GM15510 (cell line): Measurements from ENCODE around the gene ID3.
A peak's percentile ranks its signal among the peaks of the same experiment; 100 is the strongest.

Experiments used
- POLR2A ChIP-seq: IDR thresholded peaks from 3 replicates; pipeline ENCODE4 v1.6.1; 2011; ENCODE audit warnings: borderline replicate concordance; ENCODE audit not compliant: insufficient read length; ENCODE audit errors: extremely low read depth

Gene ID3

DNA sequence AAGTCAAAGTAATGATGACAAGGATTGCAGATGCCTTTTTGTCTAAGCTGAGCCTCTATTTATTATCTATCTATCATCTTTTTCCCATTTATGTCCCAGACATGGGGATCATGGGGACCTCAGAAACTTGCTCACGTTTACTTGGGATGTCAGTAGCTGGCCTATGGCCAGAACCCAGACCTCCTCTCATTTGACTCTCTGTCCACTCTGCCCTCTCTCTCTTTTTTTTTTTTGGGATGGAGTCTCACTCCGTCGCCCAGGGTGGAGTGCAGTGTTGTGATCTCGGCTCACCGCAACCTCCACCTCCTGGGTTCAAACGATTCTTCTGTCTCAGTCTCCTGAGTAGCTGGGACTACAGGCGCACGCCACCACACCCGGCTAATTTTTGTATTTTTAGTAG, 3.7 kb upstream of the ID3 start:
- no peak for TF ChIP-seq POLR2A

DNA sequence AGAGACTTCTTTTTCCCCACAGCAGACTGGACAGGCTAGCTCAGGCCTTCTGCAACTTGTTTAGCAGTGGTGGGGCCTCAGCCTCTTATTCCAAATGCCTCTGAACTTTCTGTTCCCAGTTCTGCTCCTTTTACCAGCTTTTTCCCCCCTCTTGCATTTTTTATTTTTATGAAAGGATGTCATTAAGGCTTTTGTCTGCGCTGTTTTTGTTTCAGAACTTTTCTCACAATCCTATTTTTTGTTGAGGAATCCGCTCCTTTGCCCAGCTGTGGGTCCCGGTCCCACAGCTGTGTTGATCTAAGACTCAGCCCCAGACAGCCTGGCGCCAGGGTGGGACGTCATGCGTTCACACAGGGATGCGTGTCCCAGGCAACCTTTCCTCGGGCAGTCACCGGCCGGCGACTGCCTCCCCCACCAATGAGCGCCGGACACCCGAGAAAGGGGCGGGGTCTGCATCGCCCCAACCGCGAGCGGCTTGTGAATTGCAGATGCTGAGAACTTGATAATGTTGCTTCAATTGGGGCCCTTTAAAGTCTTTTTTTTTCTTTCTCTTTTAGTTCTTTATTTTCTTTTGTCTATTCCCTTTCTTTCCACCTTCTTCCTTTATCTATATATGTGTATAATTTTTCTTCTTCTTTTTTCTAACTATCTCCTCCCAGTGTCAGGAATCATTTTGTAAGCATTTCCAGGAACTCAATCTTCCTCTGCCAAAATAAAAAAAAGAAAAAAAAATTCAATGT, 3.0 kb upstream of the ID3 start:
- TF ChIP-seq POLR2A: no peak

DNA sequence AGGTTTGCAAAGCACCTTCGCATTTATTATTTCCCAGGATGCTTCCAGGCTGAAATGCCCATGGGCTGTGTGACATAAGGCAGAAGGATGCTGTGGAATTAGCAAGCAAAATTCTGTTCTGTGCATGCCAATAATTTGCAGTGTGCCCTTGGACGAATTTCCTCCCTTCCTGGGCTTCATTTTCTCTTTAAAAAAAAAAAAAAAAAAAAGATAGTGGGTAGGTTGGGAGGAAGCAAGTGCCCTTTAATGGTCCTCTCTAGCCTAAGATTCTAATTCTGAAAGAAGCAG, 2.5 kb upstream of the ID3 start:
- no peak for TF ChIP-seq POLR2A

DNA sequence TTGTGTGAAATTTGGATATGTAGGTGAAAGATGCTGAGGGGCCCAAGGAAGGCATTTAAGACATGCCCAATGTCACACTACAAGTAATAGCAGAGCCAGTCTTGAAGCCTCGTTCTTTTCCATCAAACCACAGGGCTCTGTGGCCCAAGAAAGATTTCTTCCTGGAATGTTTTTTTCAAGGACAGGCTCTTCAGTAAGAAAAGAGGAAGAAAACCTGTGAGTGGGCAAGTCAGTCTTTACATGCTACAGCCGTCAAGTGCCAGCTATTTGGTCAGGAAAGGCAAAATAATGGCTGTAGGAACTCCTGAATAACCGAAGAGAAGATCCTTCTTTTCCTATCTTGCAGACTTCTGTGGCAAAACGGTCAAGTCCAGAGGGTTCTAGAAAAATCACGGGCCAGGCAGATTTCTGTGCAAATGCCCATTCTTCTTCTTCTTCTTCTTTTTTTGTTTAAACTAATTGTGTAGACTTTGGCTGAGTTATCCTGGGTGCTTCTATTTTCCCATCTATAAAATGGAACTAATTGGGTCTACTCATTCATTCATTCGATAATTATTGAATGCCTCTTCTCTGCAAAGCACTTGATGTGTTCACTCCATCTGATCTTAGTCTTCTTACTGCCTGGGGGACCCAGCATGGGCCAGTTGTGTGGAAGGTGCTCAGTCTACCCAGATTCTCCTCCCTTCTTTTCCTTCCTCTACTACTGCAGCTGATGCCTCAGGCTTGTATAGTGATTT, 1.9 kb upstream of the ID3 start:
- TF ChIP-seq POLR2A: no peak

DNA sequence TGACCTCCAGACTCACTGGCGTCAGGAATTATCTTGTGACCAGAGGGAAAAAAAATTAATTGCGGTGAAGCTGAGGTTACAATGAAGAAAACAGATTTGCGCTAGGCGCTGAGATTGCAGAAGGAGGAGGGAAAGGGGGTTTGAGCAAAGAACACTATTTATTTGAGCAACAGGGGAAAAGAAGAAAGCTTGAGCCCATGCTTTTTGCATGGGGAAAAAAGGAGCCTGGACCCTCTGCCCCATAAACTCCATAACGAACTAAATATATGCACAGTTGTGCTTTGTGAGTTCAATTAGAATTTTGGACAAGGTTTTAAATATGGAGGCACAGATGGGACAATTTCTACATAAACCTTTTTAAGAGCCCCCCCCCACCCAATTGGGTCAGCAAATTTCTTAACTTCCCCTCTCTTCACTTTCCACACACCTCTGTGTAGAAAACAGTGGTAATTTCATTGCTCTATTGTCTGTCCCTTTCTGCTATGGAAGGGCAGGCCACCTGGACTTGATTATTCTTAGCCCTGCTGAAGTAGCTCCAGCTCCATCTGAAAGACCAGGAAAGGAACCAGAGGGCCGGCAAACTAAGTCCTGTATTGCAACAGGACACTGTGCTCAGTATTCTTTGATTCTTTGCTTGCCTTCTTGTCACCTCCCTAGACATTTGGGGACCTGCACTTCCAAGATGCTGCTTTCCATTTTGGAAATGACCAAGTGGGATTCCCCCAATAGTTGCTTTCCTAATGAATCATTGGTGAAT, 862 bp upstream of the ID3 start:
- TF ChIP-seq POLR2A: no peak

DNA sequence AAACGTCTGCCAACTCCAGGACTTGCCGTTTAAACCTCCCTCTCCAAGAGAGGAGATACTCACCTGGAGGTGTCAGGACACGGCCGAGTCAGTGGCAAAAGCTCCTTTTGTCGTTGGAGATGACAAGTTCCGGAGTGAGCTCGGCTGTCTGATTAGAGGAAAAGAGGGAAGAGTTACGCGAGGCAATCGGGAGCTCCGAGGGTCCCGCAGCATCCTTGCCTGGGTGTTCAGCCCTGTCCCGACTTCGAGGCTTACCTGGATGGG, 497 bp downstream of the ID3 start:
- no peak for TF ChIP-seq POLR2A

DNA sequence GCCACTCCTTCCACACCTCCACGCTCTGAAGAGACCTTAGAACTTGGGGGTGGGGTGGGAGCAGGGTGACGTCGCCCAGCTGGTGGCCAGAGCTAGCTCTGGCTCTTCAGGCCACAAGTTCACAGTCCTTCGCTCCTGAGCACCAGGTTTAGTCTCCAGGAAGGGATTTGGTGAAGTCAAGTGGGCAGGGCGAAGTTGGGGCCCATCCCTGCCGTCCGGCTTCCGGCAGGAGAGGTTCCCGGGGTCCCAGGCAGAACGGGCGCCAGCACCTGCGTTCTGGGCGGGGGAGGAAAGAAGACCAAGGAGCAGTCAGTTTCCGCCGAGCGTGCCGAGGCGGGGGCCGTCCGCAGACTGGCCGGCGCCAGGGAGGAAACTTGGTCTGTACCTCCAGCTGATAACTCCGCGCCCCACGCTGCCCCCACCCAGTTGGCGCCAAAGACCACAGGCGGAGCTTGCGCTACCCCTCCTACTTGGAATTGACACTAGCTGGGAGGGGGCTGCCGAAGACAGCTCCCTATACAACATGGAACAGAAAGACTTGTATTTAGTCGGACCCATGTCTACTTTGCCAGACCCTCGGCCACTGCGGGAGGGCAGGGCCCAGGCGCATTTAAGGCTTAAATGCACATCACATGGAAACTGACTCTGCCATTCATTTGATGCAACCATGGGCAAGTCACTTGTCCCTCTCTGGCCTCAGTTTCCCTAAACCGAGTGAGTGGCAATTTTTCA, 995 bp downstream of the ID3 start:
- TF ChIP-seq POLR2A: peak; percentile 45

DNA sequence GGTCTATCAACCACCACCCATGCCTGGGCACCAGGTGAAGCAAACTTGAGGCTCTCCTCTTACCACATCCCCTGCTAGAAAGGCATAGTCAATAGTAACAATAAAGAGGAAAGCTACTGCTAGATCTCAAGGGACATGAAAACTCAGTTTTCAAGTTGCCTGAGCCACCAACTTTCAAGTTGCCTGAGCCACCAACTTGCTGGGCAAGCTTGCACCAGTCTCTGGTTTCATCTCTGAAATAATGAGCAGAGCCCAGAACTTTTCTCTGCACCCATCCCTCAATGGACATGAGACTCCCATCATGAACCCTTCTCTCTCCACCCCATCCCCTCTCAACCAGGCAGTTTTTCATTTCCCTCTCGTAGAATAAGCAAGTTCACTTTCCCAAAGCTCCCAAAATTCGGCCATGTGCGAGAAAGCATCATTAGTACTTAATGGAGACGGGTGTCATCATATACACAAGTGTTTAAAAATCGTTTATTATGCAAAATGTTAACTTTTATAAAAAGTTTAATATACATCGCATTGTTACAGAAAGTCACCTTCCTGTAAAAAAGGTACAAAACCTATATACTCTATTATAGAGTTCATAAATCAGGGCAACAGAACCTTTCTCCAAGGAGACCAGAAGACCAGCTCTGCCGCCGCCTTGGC, 1.7 kb downstream of the ID3 start:
- TF ChIP-seq POLR2A: no peak

DNA sequence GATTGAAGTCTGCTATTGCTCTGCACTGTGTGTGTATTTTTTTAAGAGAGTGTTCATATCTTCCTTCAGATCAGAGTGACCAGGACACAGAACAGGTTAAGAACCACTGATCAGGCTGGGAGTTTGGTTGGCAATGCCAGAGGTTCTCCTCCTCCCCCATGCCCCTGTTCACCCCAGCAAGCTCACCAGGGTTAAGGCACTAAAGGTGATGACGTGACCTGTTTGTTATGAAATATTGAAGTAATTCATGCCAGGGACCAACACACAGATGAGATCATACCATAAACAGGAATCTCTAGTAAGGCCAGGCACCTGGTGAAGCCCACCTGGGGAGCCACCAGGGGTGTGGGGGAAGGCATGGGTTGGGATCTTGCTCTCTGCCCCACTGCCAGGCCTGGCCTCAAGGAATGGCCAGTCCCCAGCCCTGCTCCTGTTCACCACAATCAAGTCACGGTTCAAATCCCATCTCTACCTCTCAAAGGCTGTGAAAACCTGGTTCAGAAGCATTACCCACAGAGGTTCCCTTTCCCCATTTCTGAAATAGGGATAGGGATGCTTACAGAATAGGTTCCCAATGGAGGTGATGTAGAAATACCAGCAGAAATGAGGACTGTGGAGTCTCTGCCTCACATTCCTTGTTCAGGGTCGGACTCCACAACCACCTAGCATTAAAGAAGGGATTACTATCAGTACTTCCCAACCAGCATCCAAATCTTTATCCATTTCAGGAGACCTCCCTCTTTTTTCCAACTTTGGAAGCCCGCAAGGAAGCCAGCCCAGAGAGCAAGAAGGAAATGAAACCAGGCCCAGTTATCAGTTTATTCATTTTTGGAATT, 2.4 kb downstream of the ID3 start:
- peak; percentile 44 for TF ChIP-seq POLR2A

DNA sequence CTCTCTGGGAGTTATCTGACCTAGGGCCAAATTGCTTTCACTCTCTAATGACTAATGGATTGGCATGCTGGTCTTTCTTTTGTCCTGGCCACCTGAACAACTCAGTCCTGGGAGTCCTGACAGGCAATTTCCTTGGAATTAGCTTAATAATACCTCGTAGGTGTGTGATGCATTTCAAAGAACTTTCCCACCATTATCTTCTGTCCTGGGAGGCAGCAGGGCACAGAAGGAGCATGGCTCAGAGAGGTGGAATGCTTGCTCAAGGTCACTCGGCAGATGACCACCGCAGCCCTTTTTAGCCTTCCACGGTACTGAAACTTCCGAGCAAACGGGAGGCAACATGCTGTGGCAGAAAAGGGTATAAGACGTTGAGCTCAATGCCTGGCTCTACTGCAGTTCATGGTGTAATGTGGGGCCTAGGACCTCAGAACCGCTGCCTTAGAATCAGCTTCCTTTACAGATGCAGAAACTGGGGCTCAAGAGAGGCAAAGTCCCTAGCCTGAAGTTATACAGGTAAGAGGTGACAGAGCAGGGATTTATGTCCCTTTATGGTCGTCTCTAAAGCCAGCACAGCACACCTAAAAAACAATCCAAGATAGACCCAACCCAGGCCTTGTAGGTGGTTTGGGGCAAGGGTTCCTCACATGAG, 3.2 kb downstream of the ID3 start:
- TF ChIP-seq POLR2A: no peak

DNA sequence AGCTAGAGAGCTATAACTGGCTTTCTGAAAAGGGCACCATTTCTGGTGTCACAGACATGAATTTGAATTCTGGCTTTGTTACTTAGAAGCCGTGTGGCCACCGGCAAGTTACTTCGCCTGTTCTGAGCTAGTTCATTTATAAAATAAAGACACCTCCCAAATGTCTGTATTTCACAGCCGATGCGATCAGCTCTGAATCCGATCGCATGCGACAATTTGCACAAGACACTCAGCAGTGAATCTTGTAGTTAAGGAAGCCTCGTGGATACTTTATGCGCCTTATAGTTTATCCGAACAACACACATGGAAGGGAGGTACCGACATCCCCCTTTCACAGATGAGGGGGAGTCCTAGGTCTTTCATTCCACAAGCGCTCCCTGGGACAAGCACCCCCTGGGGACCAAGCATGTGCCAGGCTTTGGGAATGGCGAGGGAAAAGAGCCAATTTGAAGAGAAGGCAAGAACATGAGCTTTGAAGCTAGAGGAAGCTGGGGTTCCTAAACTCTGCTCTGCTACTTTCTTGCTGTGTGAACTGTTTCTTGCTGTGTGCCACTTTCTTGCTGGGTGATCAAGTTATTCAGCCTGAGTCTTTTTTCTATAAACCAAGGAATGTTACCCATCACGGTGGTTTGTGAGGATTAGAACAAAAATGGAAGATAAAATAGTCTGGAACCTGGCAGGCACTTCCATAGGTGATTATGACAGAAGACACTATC, 3.9 kb downstream of the ID3 start:
- TF ChIP-seq POLR2A: no peak

DNA sequence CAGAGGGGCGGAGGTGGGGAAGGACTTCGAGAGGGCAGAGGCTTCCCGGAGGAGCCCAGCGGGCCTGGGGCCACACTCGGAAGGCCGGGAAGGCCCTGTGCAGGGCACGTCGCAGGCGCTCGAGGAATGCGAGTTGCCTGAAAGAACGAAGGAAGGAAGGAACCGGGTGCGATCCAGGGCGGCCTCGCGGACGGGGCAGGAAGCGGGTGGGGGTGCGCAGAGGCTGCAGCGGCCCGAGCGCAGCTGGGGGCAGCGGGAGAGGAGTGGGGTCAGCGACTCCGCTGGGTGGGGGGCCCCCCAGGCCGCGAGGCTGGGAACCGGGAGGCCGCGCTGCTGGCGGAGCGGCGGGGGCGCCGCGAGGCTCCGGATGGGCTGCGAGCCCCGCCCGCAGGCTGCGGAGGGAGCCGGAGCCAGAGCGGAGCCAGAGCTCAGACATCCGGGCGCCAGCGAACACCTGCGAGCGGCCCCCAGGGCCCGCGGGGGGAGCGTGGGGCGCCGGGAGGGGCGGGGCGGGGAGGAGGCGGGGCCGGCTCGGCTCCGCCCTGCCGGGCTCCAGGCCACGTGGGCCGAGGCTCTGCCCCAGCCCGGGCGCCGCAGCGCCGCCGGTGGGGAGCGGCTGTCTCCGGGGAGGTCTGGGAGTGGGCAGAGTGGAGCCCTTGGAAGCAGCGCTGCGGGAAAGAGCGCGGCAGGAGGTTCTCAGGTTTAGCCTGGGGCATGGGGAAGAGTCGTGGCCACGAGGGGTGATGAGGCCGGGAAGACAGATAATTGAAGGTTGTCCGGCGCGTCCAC, 4.6 kb downstream of the ID3 start:
- peak; percentile 78 for TF ChIP-seq POLR2A
